Measurements from ENCODE around the gene ENDOG. TPM values are rescaled to one million over a fixed set of nuclear protein-coding genes. Genes with fewer than 3 reads are reported as not detected.

ENDOG gene
- total RNA-seq, 1 donor from 2014 or later: 38.0 TPM

DNA sequence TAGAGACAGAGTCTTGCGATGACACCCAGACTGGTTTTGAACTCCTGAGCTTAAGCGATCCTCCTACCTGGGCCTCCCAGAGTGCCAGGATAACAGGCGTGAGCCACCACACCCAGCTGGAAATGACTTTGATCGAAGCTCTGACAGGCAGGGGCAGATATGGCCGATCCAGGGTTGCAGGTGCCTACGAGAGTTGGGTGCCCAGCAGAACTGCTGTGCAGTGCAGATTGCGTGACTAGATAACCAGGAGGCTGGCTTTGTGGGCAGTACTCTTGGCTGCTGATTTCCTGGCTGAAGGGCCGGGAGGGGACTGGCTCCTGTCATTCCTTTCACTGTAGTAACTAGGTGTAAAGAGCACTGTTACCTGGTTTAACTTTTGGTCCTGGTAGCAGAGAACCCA, 19.4 kb upstream of the ENDOG start:
- no peak for DNase-seq (ENCODE audit: extremely low read depth, low read depth, low spot score)

DNA sequence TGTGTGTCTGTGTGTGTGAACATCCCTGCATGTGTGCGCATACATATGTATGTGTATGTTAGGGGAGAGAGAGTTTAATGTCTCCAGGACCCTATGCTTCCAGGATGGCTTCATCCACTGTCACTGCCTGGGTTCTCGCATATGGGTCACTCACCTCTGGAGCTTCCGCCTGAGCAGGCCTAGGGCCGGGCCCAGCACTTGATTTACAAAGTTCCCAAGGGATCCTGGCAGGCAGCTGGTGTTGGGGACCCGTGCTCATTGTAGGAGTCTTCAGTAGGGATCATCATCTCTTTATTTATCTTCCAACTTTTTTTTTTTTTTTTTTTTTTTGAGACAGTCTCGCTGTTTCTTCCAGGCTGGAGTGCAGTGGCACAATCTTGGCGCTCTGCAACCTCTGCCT, 18.2 kb upstream of the ENDOG start:
- no peak for DNase-seq (ENCODE audit: extremely low read depth, low read depth, low spot score)

DNA sequence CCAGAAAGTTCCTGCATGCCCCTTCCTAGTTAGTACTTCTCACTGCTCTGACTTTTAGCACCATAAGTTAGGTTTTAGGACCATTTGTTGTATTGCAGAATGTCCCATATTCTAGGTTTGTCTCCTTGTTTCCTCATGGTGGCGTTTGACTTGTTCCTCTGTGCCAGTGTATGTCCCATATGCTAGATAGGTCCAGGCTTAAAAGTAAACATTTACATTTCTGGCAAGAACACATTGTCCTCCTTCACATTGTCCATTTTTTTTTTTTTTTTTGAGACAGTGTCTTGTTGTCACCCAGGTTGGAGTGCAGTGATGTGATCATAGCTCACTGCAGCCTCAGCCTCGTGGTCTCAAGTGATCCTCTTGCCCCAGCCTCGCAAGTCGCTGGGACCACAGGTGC, 15.8 kb upstream of the ENDOG start:
- no peak for DNase-seq (ENCODE audit: extremely low read depth, low read depth, low spot score)

DNA sequence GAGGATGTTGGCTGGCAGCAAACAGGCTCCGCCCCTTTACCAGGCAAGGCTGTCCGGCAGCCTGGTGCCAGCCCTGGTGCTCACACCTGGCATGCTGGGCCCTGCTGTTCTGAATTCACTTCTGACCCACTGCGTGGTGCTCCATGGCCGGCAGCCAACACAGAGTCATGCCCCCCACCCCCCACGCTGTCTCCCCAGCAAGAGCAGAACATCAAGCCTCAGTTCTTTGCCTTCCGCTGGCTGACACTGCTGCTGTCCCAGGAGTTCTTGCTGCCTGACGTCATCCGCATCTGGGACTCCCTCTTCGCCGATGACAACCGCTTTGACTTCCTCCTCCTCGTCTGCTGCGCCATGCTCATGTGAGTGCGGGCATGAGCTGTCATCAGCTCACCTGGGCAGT, 12.6 kb upstream of the ENDOG start:
- no peak for DNase-seq (ENCODE audit: extremely low read depth, low read depth, low spot score)

DNA sequence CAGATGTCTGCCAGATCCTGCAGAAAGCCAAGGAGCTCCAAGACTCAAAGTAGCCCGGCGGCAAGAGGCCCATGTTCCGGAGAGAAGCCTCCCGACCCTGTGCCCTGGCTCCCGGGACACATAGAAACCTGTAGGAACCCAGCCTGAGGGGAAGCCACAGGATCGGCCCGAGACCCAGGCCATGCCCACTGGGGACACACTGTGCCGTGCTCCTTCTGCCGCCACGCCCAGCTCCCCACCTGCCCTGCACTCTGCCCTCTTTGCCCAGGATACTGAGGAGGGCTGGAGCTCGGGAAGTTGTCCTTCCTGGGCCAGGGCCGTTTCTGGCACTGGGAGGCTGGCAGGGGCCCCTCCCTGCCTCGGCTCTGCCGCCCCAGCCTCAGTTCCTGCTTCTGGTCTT, 10.5 kb upstream of the ENDOG start:
- DNase-seq (ENCODE audit: extremely low read depth, low read depth, low spot score): no peak

DNA sequence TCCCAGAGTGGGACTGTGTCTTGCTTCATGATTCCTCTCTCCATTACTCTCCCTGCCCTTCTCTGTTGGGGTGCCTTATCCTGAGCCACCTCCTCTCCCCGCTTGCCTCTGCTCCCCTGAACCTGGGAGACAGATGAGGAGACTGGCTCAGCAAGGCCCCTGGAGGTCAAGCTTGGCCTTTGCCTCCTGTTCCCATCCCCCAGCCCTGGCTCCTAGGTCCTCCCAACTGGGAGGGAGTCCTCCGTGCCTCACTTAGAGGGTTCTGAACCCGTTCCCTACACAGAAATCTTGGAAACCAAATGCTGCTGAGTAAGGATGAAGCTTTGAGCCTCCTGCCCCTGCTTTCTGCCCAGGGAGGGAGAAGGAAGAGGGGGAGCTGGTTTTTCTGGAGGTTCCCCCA, 9.8 kb upstream of the ENDOG start:
- DNase-seq (ENCODE audit: extremely low read depth, low read depth, low spot score): no peak

DNA sequence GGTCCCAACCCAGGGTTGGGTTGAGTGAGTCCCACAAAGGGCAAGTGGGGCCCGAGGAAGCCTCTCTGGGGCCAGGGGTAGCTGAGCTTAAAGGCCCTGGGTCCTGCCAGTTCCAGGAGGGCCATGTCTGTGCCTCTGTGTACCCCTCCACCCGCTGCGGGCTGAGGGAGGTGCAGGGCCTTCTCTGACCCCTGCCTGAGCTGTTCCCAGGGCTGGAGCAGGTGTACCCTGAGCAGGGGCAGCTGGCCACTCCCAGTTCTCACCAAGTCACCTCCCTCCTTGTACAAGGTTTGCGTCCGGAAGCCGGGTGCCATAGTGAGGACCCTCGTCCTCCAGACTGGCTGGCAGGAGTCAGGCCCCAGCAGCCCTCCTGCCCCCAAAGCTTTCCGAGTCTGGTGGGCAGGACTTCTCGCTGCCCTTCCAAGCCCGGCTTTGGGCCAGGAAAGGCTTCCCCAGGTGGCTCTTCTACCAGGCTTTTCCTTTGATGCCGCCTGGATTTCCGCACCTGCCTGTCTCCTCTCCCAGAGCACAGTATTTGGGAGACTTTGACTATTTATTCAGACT, 9.2 kb upstream of the ENDOG start:
- DNase-seq (ENCODE audit: extremely low read depth, low read depth, low spot score): no peak

DNA sequence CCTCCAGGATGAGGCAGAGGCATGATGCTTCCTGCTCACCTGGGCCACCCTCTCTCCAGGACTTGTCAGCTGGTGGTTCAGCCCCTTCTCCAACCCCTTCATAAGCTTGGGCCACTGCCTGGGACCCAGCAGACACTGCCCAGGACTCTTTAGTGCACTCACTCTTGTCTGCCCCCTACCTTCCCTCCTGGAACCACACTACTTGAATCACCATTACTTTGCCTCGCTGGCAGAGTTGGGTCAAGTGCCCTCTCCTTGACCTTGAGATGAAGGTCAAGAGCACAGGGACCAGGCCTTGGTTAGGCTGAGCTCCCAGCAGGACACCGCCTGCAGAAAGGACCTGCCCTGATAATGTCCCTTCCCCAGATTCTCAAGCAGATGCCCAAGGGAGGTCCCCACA, 8.5 kb upstream of the ENDOG start:
- DNase-seq (ENCODE audit: extremely low read depth, low read depth, low spot score): no peak

DNA sequence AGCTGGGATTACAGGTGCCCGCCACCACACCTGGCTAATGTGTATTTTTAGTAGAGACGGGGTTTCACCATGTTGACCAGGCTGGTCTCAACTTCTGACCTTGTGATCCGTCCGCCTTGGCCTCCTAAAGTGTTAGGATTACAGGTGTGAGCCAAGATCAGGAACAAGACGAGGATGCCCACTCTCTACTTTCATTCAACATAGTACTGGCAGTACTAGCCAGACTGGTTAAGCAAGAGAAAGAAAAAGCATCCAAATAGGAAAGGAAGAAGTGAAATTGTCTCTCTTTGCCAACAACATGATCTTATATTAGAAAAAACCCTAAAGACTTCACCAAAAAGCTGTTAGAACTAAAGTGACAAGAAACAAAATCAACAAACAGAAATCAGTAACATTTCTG, 7.4 kb upstream of the ENDOG start:
- DNase-seq (ENCODE audit: extremely low read depth, low read depth, low spot score): no peak

DNA sequence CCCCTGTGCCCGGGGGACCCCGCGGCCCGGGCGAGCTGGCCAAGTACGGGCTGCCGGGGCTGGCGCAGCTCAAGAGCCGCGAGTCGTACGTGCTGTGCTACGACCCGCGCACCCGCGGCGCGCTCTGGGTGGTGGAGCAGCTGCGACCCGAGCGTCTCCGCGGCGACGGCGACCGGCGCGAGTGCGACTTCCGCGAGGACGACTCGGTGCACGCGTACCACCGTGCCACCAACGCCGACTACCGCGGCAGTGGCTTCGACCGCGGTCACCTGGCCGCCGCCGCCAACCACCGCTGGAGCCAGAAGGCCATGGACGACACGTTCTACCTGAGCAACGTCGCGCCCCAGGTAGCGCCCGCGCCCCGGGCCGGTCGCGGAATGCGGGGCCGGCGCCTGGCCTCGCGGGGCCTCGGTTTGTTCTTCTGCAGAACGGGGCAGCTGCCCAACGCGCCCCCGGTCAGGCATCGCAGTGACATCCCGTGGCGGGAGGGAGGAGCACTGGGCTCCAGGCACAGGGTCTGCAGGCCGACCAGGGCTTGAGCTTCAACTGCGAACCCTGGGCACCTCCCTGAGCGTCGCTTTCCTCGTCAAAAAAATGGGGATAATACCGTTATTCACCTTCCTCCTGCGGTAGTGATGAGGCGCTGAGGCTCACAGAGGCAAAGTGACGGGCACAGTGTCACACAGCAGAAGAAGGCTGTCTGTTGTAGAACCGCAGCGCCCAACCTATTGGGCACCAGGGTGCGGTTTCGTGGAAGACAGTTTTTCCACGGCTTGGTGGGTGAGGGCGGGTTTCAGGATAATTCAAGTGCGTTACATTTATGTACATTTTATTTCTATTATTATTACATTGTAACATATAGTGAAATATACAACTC, 777 bp downstream of the ENDOG start:
- no peak for DNase-seq (ENCODE audit: extremely low read depth, low read depth, low spot score)

DNA sequence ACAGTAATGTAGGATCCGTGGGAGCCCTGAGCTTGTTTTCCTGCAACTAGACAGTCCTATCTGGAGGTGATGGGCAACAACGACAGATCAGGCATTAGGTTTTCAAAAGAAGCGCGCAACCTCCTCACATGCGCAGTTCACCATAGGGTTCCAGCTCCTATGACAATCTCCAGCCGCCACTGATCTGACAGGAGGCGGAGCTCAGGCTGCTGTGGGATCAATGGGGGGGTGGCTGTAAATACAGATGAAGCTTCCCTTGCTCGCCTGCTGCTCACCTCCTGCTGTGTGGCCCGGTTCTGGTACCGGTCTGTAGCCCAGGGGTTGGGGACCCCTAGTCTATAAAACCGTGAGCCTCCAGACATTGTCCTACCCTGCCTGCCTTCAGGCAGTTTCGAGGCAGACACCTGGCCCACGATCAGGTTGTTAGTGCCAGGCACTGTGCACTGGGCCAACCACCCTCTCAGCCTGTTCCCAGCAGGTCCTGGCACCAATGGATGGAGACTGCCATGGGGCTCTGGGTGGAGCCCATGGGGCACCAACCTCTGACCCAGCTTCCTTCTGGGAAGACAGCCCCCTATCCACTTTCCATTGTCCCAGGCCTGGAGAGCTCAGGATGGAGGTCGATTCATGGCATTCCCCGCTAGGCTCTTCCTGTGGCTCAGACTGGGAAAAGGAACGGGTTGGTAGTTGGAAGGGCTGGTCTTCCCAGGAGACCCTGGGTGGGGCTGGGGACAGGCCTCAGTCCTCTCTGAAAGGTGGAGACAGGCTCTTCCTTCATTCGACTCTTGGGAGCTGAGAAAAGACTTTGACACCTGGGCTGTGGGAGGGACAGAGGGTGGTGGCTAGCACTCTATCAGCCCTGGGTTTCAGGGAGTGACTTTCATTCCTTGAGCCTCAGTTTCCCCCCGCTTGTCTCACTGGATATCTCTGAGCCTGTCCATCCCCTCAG, 1.7 kb downstream of the ENDOG start:
- no peak for DNase-seq (ENCODE audit: extremely low read depth, low read depth, low spot score)

DNA sequence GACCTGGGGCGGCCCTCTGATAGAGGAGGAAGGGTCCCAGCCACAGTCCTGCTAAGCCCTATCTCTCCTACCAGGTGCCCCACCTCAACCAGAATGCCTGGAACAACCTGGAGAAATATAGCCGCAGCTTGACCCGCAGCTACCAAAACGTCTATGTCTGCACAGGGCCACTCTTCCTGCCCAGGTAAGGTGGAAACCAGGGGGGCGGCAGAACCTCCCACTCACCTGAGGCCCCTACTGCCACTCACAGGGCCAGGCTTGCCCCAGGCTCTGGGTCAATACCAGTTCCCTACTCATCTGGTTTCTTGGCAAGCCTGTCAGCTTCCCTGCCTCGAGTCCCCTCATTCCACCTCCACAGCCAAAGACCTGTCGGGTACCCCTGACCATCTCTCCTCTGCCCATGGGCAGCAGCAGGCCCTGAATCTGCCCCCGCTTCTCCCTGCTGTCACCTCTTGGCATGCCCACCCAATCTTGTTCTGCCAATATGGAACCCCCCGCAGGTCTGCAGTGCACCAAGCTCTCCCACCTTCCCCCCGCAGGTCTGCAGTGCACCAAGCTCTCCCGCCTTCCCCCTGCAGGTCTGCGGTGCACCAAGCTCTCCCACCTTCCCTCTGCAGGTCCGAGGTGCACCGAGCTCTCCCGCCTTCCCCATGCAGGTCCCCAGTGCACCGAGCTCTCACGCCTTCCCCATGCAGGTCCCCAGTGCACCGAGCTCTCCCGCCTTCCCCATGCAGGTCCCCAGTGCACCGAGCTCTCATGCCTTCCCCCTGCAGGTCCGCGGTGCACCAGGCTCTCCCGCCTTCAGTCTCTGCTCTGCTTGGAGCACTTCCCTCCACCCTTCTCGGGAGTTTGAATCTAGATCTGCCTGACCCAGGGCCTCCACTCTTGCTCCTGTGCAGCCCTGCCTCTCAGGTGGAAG, 2.6 kb downstream of the ENDOG start:
- no peak for DNase-seq (ENCODE audit: extremely low read depth, low read depth, low spot score)

DNA sequence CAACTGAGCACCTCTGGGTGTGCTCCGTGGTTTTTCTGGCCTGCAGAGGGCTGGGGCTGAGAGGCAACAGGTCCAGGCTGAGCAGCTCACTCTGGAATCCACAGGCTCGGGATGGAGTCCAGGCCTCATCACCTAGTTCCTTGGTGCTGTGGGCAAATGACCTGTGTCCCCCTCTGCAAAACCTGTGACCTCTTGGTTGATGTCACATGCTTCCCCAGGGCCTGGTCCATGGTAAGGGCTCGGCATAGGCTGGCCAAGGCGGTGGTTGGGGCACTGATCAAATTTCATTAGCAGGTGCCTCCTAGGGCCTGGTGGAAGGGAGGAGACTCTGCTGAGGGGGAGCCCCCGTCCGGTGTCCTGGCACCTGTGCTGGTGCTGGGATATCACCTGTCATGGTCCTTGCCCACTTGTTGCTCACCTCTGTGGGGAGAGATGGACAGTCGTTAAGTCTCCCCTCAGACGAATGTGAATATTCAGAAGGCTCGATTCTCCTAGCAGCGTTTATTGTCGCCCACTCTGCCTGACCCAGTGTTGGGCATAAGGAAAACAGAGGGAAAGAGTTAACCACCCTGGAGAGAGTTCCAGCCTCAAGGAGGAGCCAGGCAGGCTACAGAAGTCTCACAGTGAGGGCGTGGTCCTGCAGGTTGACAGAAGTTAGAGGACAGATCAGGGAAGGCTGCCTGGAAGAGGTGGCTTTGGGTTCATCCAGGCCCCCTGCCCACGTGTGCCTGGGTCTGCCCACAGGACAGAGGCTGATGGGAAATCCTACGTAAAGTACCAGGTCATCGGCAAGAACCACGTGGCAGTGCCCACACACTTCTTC, 3.5 kb downstream of the ENDOG start:
- no peak for DNase-seq (ENCODE audit: extremely low read depth, low read depth, low spot score)

DNA sequence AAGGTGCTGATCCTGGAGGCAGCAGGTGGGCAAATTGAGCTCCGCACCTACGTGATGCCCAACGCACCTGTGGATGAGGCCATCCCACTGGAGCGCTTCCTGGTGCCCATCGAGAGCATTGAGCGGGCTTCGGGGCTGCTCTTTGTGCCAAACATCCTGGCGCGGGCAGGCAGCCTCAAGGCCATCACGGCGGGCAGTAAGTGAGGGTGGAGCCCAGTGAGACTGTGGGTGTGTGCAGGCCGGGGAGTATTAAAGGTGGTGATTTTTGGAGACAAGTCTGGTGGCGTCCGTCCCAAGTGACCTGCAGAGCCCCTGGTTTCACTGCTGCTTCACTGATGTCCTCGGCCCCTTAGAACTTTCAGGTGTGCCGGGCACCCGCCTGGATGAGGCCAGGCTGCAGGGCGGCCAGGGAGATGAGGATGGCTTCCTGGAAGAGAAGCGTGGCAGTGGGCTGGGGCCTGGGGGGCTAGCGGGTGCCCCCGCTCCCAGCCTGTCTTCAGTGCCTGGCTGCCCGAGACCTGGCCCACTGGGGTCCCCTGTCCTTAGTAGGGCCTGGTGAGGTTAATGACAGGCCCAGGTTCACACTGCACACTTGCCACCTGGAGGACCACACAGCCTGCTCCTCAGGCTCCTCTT, 4.2 kb downstream of the ENDOG start:
- no peak for DNase-seq (ENCODE audit: extremely low read depth, low read depth, low spot score)

DNA sequence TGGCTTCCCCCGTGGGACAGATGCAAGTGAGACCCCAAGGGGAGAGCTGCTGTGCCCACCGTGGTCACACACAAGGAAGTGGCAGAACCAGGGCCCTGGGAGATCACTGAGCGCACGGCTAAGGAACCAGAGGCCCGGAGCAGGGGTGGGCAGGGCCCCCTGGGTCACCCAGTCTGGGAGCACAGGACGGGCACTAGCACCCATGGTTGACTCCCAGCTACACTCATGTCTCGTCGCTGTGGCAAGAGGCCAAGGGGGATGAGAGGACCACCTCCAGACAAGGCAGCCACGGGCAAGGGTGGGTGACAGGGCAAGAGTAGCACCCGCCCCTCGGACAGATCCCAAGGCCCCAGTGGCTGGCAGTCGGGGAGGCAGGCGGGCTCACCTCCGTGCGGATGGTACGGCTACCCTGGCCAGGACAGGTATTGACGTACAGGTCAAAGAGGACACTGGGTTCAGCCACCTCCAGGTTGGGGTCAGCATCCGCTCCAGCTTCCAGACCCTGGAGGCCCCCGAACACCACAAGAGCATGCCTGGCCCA, 5.1 kb downstream of the ENDOG start:
- DNase-seq (ENCODE audit: extremely low read depth, low read depth, low spot score): no peak

DNA sequence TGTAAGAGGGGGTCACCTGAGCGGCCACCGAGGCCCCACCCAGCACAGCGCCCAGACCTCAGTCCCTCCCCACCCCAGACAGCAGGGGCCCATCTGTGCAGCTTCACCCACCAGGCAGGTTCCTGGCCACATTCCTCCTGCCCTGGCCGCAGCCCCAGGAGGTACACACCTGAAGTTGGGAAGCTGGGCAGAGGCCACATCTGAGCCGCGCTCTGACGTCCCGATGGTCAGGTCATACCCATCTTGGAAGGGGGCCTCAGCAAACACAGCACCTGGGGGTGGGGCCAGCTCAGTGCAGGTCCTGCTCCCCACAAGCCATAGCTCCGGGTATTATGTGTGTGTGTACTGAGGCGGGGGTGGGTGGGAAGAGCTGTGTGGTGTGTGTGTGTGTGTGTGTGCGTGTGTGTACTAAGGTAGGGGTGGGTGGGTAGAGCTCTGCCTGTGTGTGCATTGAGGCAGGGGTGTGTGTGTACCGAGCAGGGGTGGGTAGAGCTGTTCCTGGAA, 5.7 kb downstream of the ENDOG start:
- DNase-seq (ENCODE audit: extremely low read depth, low read depth, low spot score): no peak

DNA sequence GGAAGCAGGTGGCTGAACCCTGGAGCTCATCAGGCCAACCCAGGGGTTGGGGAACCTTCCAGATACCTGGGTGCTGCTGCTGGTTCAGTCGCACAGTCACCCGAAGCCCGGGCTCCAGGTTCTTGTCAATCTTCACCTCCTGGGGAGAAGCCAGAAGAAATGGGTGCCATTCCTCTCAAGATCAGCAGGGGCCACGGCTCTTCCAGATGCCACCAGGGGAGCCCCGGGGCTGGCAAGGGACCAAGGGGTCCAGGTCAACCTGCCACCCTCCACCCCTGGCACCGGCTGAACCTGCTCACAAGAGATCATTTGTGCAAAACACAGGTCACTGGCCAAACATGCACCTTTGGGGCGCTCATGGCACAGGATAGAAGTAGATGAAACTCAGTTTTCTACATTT, 6.6 kb downstream of the ENDOG start:
- no peak for DNase-seq (ENCODE audit: extremely low read depth, low read depth, low spot score)

DNA sequence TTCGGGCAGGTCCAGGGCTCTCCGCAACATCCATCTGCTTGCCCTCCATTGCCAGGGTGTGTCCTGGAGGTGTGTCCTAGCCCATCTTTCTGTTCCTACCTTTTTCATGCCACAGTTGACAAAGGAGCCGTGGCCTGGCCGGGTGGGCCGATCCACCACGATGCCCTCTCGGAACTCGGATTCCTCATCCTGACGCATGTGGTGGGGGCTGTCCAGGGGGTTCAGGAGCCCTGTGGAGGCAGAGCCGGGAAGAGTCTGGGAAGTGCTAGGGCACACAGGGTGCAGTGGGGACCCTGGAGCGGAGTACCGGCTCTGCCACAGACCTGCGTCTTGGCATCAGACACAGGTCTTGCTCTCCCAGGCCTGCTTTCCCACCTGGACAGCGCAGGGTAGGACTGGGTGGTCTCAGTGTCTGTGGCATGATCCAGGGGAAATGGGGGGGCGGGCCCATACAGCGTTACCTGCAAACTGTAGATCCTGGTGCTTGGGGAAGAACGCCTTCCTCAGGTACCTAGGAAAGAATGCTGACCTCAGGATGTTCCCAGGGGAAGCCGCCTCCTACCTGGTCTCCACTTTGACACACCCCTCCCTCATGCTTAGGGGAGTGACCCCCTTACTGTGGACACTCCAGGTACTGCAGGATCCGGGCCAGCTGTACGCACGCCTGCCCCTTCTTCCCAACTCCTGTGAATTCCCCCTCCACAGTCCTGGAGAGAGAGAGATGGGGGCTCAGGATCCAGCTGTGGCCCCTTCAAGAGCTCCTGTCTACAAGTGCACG, 7.8 kb downstream of the ENDOG start:
- DNase-seq (ENCODE audit: extremely low read depth, low read depth, low spot score): no peak

Measured in glomerular endothelial cell (primary cell).